NCI-H345 (cell line): ENCODE results near the gene PTPN1.
"Not testable (repeated sequence)": the region's sequence is repeated elsewhere in the genome, so short reads cannot be mapped to it uniquely, and the experiment has no call there.

ENCODE experiments used
- DNase-seq: peaks from one replicate; lab custom pipeline; 2025; lab: John Stamatoyannopoulos, UW

PTPN1 gene

GRCh38 chr20:50481741-50482140, 28.4 kb upstream of the PTPN1 start:
- no peak for DNase-seq

- no peak for DNase-seq
These were observed 27.7 kb upstream of the PTPN1 start for GRCh38 chr20:50482396-50482981.

GRCh38 chr20:50484271-50484976, 25.8 kb upstream of the PTPN1 start:
- DNase-seq, result no peak

- DNase-seq, result no peak
These were observed 22.8 kb upstream of the PTPN1 start for GRCh38 chr20:50487397-50487796.

- DNase-seq, result no peak
These were observed 21.9 kb upstream of the PTPN1 start for GRCh38 chr20:50488236-50488806.

- DNase-seq, result no peak
These were observed 19.0 kb upstream of the PTPN1 start for GRCh38 chr20:50491168-50491567.

- DNase-seq, result peak; percentile 45
These were observed 18.1 kb upstream of the PTPN1 start for GRCh38 chr20:50491926-50492634.

GRCh38 chr20:50493881-50494253, 16.3 kb upstream of the PTPN1 start:
- no peak for DNase-seq

GRCh38 chr20:50494428-50494827, 15.8 kb upstream of the PTPN1 start:
- DNase-seq, result no peak

GRCh38 chr20:50496773-50497385, 13.3 kb upstream of the PTPN1 start:
- no peak for DNase-seq

- no peak for DNase-seq
These were observed 12.0 kb upstream of the PTPN1 start for GRCh38 chr20:50498071-50498776.

GRCh38 chr20:50499938-50500337, 10.2 kb upstream of the PTPN1 start:
- DNase-seq, result no peak

- no peak for DNase-seq
These were observed 8.0 kb upstream of the PTPN1 start for GRCh38 chr20:50501972-50502745.

- no peak for DNase-seq
These were observed 5.9 kb upstream of the PTPN1 start for GRCh38 chr20:50504231-50504823.

GRCh38 chr20:50506270-50506579, 4.0 kb upstream of the PTPN1 start:
- no peak for DNase-seq

GRCh38 chr20:50507745-50508144, 2.4 kb upstream of the PTPN1 start:
- DNase-seq, result not testable (repeated sequence)

- DNase-seq, result no peak
These were observed 1.9 kb upstream of the PTPN1 start for GRCh38 chr20:50508171-50508755.

GRCh38 chr20:50510706-50511542, 741 bp downstream of the PTPN1 start:
- no peak for DNase-seq

- DNase-seq, result no peak
These were observed 2.1 kb downstream of the PTPN1 start for GRCh38 chr20:50512323-50512722.
